ENCODE results near the gene YWHAG. TPM values are rescaled to one million over a fixed set of nuclear protein-coding genes. Genes with fewer than 3 reads are reported as not detected.

The YWHAG gene
- total and polyA plus RNA-seq, 9 of the 15 experiments (the other 6 are each of a cell fraction or from before 2014, with no cell fraction given) = 30.4 to 246 (median 94.5) TPM

GRCh38 chr7:76368190-76368589, 9.4 kb upstream of the YWHAG start (continued):
- TF ChIP-seq ARID3B (CRISPR knock-in tag; IDR thresholded peaks at IDR 0.05; ENCODE audit: borderline replicate concordance) (no peak), HNRNPLL (IDR thresholded peaks at IDR 0.05; ENCODE audit: low read depth, low read length, poor library complexity, severe bottlenecking) (no peak), NCOA4 (IDR thresholded peaks at IDR 0.05; ENCODE audit: partially characterized antibody) (no peak), ZBTB12 (CRISPR knock-in tag; IDR thresholded peaks at IDR 0.05) (no peak)

- no peaks in the 10 kb centered on the region for H3K79me2 ChIP-seq (ENCODE audit: control insufficient read depth, insufficient read depth, low read length)
- ChIA-PET POLR2A (interaction anchor here (0.6 to 1.7 kb wide), 7 partner anchors 9 to 317 kb away, joined by 3 to 10 read pairs (median 4); no protein-coding TSS in a partner anchor), CTCF (ENCODE audit: low intra/inter-chr PET ratio) (interaction anchor here (0.6 kb wide), 1 partner anchor 25 kb away, joined by 4 read pairs; no protein-coding TSS in a partner anchor)
- FAIRE-seq = peak; percentile 29
- no peaks in the 10 kb centered on the region for H3K36me3 ChIP-seq (ENCODE audit: control insufficient read depth, insufficient read depth, low read length)
- peak overlapping the region; percentile 92 for H3K27ac ChIP-seq (ENCODE audit: extremely low read depth, low read depth, low read length)
- DNase-seq (ENCODE audit: extremely low read depth in 1 of 4, low spot score in 3 of 4) = peak in 1 of 4 experiments; percentile 58
- TSS peak; percentile 94 for BruUV-seq (replicated peaks)
- H2AFZ ChIP-seq (ENCODE audit: low read depth, low read length) = peak overlapping the region; percentile 96
- peak overlapping the region; percentile 85 for H3K4me2 ChIP-seq (ENCODE audit: insufficient read depth, low read length)
- ATAC-seq = peak; percentile 2; the same call in 2 of the 3 replicates
- no peaks in the 10 kb centered on the region for H3K9me1 ChIP-seq (ENCODE audit: control insufficient read depth, insufficient read depth, low read length)
- in situ Hi-C loops (cut with MboI) = no loop called here
- no peaks in the 10 kb centered on the region for H3K9me3 ChIP-seq (replicated peaks; ENCODE audit: control insufficient read depth, insufficient read depth, low read depth, low read length)
- H4K20me1 ChIP-seq (replicated peaks; ENCODE audit: control insufficient read depth, insufficient read depth, low read length) = no peaks in the 10 kb centered on the region
- WGBS (ENCODE audit: insufficient coverage, low coverage, missing lambda C conversion rate) = 25% methylated on average over 4 of the region's 4 CpGs
- peaks cover 32% of the 10 kb centered on the region in 2 experiments for H3K4me1 ChIP-seq (replicated peaks in 1 of 2; ENCODE audit: control insufficient read depth in 2 of 2, insufficient read depth in 2 of 2, low read length in 2 of 2)
- intact Hi-C loops (cut with micrococcal nuclease) = no loop called here
- H3K4me3 ChIP-seq = peak overlapping the region; percentile 21; the same call in 1 of the 2 replicates
- no peaks in the 10 kb centered on the region for H3K27me3 ChIP-seq (ENCODE audit: control insufficient read depth in 2 of 2, insufficient read depth in 2 of 2, low read length in 2 of 2)
- peak overlapping the region; percentile 65 to 78; a peak in 3 of 4 replicates for H3K9ac ChIP-seq (ENCODE audit: insufficient read depth in 1 of 2, low read depth in 2 of 2, low read length in 2 of 2)
- TF ChIP-seq TAF7 (tag; IDR thresholded peaks at IDR 0.05) (peak; percentile 65; the same call in 1 of the 2 replicates), GATAD2A (IDR thresholded peaks at IDR 0.05) (0 out of 2 replicates have a peak, but pooled peaks have one; percentile 54), ARID2 (IDR thresholded peaks at IDR 0.05) (peak; percentile 43; the same call in 1 of the 2 replicates), L3MBTL2 (IDR thresholded peaks at IDR 0.05) (peak; percentile 6; the same call in 1 of the 2 replicates), KAT7 (CRISPR knock-in tag; IDR thresholded peaks at IDR 0.05; ENCODE audit: borderline replicate concordance) (0 out of 2 replicates have a peak, but pooled peaks have one; percentile 41), FIP1L1 (IDR thresholded peaks at IDR 0.05; ENCODE audit: low read depth, low read length, poor library complexity, severe bottlenecking) (no peak), ZNF197 (CRISPR knock-in tag; IDR thresholded peaks at IDR 0.05; ENCODE audit: low read depth) (0 out of 2 replicates have a peak, but pooled peaks have one; percentile 4), SPI1 (IDR thresholded peaks at IDR 0.05; ENCODE audit: borderline replicate concordance, low read depth, low read length) (peak; percentile 78; the same call in 1 of the 2 replicates), NKRF (IDR thresholded peaks at IDR 0.05; ENCODE audit: borderline replicate concordance) (0 out of 2 replicates have a peak, but pooled peaks have one; percentile 11), ARHGAP35 (IDR thresholded peaks at IDR 0.05; ENCODE audit: partially characterized antibody) (peak; percentile 19), ZC3H8 (IDR thresholded peaks at IDR 0.05) (0 out of 2 replicates have a peak, but pooled peaks have one; percentile 68), RBBP5 (IDR thresholded peaks at IDR 0.05; ENCODE audit: borderline replicate concordance, insufficient read depth, low read length, poor library complexity, severe bottlenecking) (peak; percentile 11)
Measured at GRCh38 chr7:76364198-76364584, 5.4 kb upstream of the YWHAG start.
